GM12878 (cell line): ENCODE measurements around the gene KRIT1. TPM values are rescaled to one million over a fixed set of nuclear protein-coding genes. Genes with fewer than 3 reads are reported as not detected.

Experiments
- ATAC-seq: fragments of 200-7000 bp; cut with Tn5 transposase; 3 replicates; pipeline ENCODE4 v1.9.1; 2020; ENCODE audit warnings: mild to moderate bottlenecking, moderate library complexity
- BruUV-seq: library from RNA; stranded (reverse); fragments of 400-500 nt; replicated peaks from 2 replicates; lab custom pipeline; 2021; lab: Mats Ljungman, UMichigan
- CTCF ChIA-PET: fragments of 300-600 bp; sonication (Branson Sonifier 250); formaldehyde crosslinking; extraction: SDS; loops from one replicate; lab custom pipeline; 2021; ENCODE audit warnings: inconsistent platforms; lab: Yijun Ruan, JAX
- POLR2A ChIA-PET: fragments of 350-600 bp; formaldehyde crosslinking; extraction: SDS; loops from one replicate; lab custom pipeline; 2021; ENCODE audit warnings: inconsistent platforms; lab: Charles Lee
- RAD21 ChIA-PET: fragments of 300-600 bp; sonication (Branson Sonifier 250); formaldehyde crosslinking; loops from one replicate; lab custom pipeline; 2023; ENCODE audit warnings: antibody characterized with exemption; ENCODE audit not compliant: unreplicated experiment; lab: Charles Lee
- SMC1A ChIA-PET: fragments of 300-600 bp; sonication (Branson Sonifier 250); formaldehyde crosslinking; loops from one replicate; lab custom pipeline; 2023; ENCODE audit not compliant: unreplicated experiment, uncharacterized antibody; lab: Charles Lee
- DNase-seq: peaks from one replicate; pipeline ENCODE4 v3.0.0-alpha.2; 2011; ENCODE audit warnings: low read depth, low spot score
- FAIRE-seq: peaks from 3 replicates; lab custom pipeline; 2011; peaks lifted over from hg19 to GRCh38; lab: Jason Lieb, UNC
- H2AFZ ChIP-seq: 2 replicates; pipeline ENCODE4 v1.6.0; 2011; ENCODE audit warnings: low read depth, low read length, control low read depth; ENCODE audit not compliant: control insufficient read depth
- H3K27ac ChIP-seq: 2 replicates; pipeline ENCODE4 v1.5.1; 2011; ENCODE audit warnings: control low read depth; ENCODE audit not compliant: control insufficient read depth, insufficient read depth
- H3K27me3 ChIP-seq, 2 experiments: replicated peaks in 1 of 2; 2 replicates each; pipeline versions ENCODE4 v1.6.0 to v1.6.1; 2011; ENCODE audit warnings: low read length in 1 of 2; ENCODE audit not compliant: control insufficient read depth in 2 of 2, insufficient read depth in 2 of 2
- H3K36me3 ChIP-seq, 2 experiments: 2 replicates each; pipeline ENCODE4 v1.5.1; 2011; ENCODE audit warnings: low read length in 1 of 2; ENCODE audit not compliant: control insufficient read depth in 2 of 2, insufficient read depth in 2 of 2
- H3K4me1 ChIP-seq: 2 replicates; pipeline ENCODE4 v1.6.1; 2011; ENCODE audit warnings: mild to moderate bottlenecking, low read length, moderate library complexity, mixed read lengths; ENCODE audit not compliant: control insufficient read depth, insufficient read depth
- H3K4me2 ChIP-seq: 2 replicates; pipeline ENCODE4 v1.6.0; 2011; ENCODE audit warnings: control low read depth; ENCODE audit not compliant: control insufficient read depth, insufficient read depth
- H3K4me3 ChIP-seq: fragments of 200-600 bp; sonication (generic); 2 replicates; pipeline ENCODE4 v1.5.1; 2016
- H3K79me2 ChIP-seq: 2 replicates; pipeline ENCODE4 v1.6.0; 2011; ENCODE audit warnings: low read length; ENCODE audit not compliant: control insufficient read depth, insufficient read depth
- H3K9ac ChIP-seq: 2 replicates; pipeline ENCODE4 v1.8.0; 2011; ENCODE audit warnings: low read length, control low read depth, mixed read lengths; ENCODE audit not compliant: control insufficient read depth, insufficient read depth
- H3K9me3 ChIP-seq: replicated peaks from 3 replicates; pipeline ENCODE4 v1.5.1; 2011; ENCODE audit warnings: mild to moderate bottlenecking, low read length; ENCODE audit not compliant: control insufficient read depth, insufficient read depth
- H4K20me1 ChIP-seq: 2 replicates; pipeline ENCODE4 v1.6.0; 2011; ENCODE audit not compliant: control insufficient read depth, insufficient read depth
- CREM ChIP-seq: IDR thresholded peaks from 2 replicates; pipeline ENCODE4 v1.6.1; 2014; ENCODE audit warnings: antibody characterized with exemption, low read depth
- JUNB ChIP-seq: IDR thresholded peaks from 2 replicates; pipeline ENCODE4 v1.6.1; 2016; ENCODE audit warnings: antibody characterized with exemption, mild to moderate bottlenecking
- MAX ChIP-seq: IDR thresholded peaks from 2 replicates; pipeline ENCODE4 v1.6.1; 2012; ENCODE audit warnings: low read depth, low read length, improper control_type of control experiment
- NR2C2 ChIP-seq: IDR thresholded peaks from 2 replicates; pipeline ENCODE4 v1.6.1; 2011; ENCODE audit warnings: borderline replicate concordance, low read depth; ENCODE audit not compliant: control insufficient read depth, insufficient read length
- RELA ChIP-seq: fragments of 450-650 bp; IDR thresholded peaks from 2 replicates; pipeline ENCODE4 v1.8.0; 2014; ENCODE audit warnings: borderline replicate concordance; ENCODE audit not compliant: partially characterized antibody
- SMC3 ChIP-seq: IDR thresholded peaks from 2 replicates; pipeline ENCODE4 v1.6.1; 2011; ENCODE audit warnings: low read length, improper control_type of control experiment, borderline replicate concordance
- WGBS: methylation state at CpG from one replicate; pipeline ENCODE4 v1.1.6; 2016; ENCODE audit warnings: low lambda C conversion rate; ENCODE audit not compliant: insufficient replicate concordance, insufficient coverage; ENCODE audit errors: missing lambda C conversion rate; 5-methylcytosine and 5-hydroxymethylcytosine counted together
- in situ Hi-C: fragments of 300-500 bp; cut with MboI; formaldehyde crosslinking; loops from 9 replicates; pipeline ENCODE4 v1.14.3; 2018; ENCODE audit warnings: mixed read lengths
- intact Hi-C: fragments of 100-400 bp; cut with micrococcal nuclease; formaldehyde crosslinking; loops from one replicate; pipeline ENCODE4 v1.14.2; 2022; ENCODE audit not compliant: unreplicated experiment
- polyA plus RNA-seq, 11 experiments: library from polyadenylated mRNA; depleted of rRNA in 4 of 11; unstranded in 6 of 11; stranded (reverse) in 5 of 11; fragments of >200 nt; fragmentation: Nextera tagmentation in 4 of 11; fragmentation: Illumina TruSeq in 1 of 11; extraction: Ambion mirVana in 4 of 11; extraction: Trizol in 1 of 11; gene quantifications; 1 replicate in 1 of 11; 2 replicates in 10 of 11; pipeline versions ENCODE4 v1.2.1 to v1.2.3, GENCODE V29; 2011 to 2016; ENCODE audit warnings: inconsistent platforms in 2 of 11, missing spikeins in 2 of 11, low read depth in 1 of 11
- total RNA-seq, 4 experiments: library from RNA; depleted of rRNA in 3 of 4; stranded (reverse); fragments of >200 nt in 3 of 4; fragmentation: Illumina TruSeq in 1 of 4; extraction: Trizol in 1 of 4; gene quantifications; 2 replicates each; pipeline versions ENCODE4 v1.2.1 to v1.2.3, GENCODE V29; 2013 to 2021
- TF ChIP-seq, protein P1 (sequence below): IDR thresholded peaks from 2 replicates; pipeline ENCODE4 v1.6.1; 2012; ENCODE audit warnings: low read length, inconsistent platforms
- TF ChIP-seq, protein P2 (sequence below): fragments of 450-650 bp; IDR thresholded peaks from 2 replicates; pipeline ENCODE4 v1.6.1; 2016; ENCODE audit warnings: mild to moderate bottlenecking

KRIT1 gene
- total and polyA plus RNA-seq, 10 of the 15 experiments (the other 5 are each of a cell fraction or from before 2014, with no cell fraction given): 12.0 to 60.1 (median 27.0) TPM

GRCh38 chr7:92158660-92159575, 86.8 kb downstream of the KRIT1 start:
- 50% methylated on average over 3 of the region's 3 CpGs for WGBS
- no peak for TF ChIP-seq MAX
- no peak for TF ChIP-seq CREM
- no peak for TF ChIP-seq NR2C2
- TF ChIP-seq JUNB: peak; percentile 34; the same call in 1 of the 2 replicates
- TF ChIP-seq SMC3: no peak
- TF ChIP-seq, protein P1, sequence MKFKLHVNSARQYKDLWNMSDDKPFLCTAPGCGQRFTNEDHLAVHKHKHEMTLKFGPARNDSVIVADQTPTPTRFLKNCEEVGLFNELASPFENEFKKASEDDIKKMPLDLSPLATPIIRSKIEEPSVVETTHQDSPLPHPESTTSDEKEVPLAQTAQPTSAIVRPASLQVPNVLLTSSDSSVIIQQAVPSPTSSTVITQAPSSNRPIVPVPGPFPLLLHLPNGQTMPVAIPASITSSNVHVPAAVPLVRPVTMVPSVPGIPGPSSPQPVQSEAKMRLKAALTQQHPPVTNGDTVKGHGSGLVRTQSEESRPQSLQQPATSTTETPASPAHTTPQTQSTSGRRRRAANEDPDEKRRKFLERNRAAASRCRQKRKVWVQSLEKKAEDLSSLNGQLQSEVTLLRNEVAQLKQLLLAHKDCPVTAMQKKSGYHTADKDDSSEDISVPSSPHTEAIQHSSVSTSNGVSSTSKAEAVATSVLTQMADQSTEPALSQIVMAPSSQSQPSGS: no peak
- TF ChIP-seq, protein P2, sequence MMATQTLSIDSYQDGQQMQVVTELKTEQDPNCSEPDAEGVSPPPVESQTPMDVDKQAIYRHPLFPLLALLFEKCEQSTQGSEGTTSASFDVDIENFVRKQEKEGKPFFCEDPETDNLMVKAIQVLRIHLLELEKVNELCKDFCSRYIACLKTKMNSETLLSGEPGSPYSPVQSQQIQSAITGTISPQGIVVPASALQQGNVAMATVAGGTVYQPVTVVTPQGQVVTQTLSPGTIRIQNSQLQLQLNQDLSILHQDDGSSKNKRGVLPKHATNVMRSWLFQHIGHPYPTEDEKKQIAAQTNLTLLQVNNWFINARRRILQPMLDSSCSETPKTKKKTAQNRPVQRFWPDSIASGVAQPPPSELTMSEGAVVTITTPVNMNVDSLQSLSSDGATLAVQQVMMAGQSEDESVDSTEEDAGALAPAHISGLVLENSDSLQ: no peak
- no peak for TF ChIP-seq RELA
- TF ChIP-seq, all 136 proteins: peak for 1
- Histone ChIP-seq H4K20me1 (no peaks in the 10 kb centered on the region), H3K4me1 (no peaks in the 10 kb centered on the region), H3K79me2 (no peaks in the 10 kb centered on the region), H3K36me3 (no peaks in the 10 kb centered on the region), H2AFZ (no peak overlapping the region; the same call in 1 of the 2 replicates), H3K4me2 (no peak overlapping the region), H3K27ac (no peak overlapping the region), H3K9me3 (no peaks in the 10 kb centered on the region), H3K4me3 (no peak overlapping the region), H3K27me3 (peaks cover 0 to 5% of the 10 kb centered on the region in 2 experiments; a peak in 1 of 4 replicates), H3K9ac (no peak overlapping the region)
- FAIRE-seq (no peak), ATAC-seq (peak; percentile 89), DNase-seq (no peak)
- in situ Hi-C loops: no loop called here
- ChIA-PET POLR2A (no interaction called here), RAD21 (no interaction called here), SMC1A (interaction anchor here (1.2 kb wide), 1 partner anchor 8 kb away, joined by 3 read pairs; no protein-coding TSS in a partner anchor), CTCF (no interaction called here)
- intact Hi-C loops: no loop called here
- BruUV-seq: no TSS peak
